Mesothelial cell of epicardium (in vitro differentiated cells): ENCODE results near the gene NFKBIE. TPM values are rescaled to one million over a fixed set of nuclear protein-coding genes. Genes with fewer than 3 reads are reported as not detected.

Experiments
- DNase-seq, 2 experiments: peaks; one replicate each; pipeline ENCODE4 v3.0.0; 2021; ENCODE audit warnings: low spot score in 2 of 2; ENCODE audit not compliant: unreplicated experiment in 2 of 2
- H3K27ac Mint-ChIP-seq: 2 replicates; pipeline ENCODE4 v1.8.0; 2021; ENCODE audit warnings: mixed read lengths
- H3K27me3 Mint-ChIP-seq: 2 replicates; pipeline ENCODE4 v1.8.0; 2021; ENCODE audit warnings: low read depth, mixed read lengths
- H3K36me3 Mint-ChIP-seq: 2 replicates; pipeline ENCODE4 v1.8.0; 2021; ENCODE audit warnings: mixed read lengths
- H3K4me1 Mint-ChIP-seq: 2 replicates; pipeline ENCODE4 v1.8.0; 2021; ENCODE audit warnings: mixed read lengths
- H3K4me3 Mint-ChIP-seq: 2 replicates; pipeline ENCODE4 v1.8.0; 2021; ENCODE audit warnings: mild to moderate bottlenecking, moderate library complexity, mixed read lengths
- H3K9me3 Mint-ChIP-seq: 2 replicates; pipeline ENCODE4 v1.8.0; 2021; ENCODE audit warnings: mixed read lengths
- CTCF ChIP-seq: fragments of 200-600 bp; sonication (generic); IDR thresholded peaks from one replicate; pipeline ENCODE4 v1.5.0; 2021; ENCODE audit warnings: antibody characterized with exemption; ENCODE audit not compliant: unreplicated experiment
- total RNA-seq: library from RNA; stranded (reverse); gene quantifications from 3 replicates; pipeline ENCODE4 v1.2.1, GENCODE V29; 2021

NFKBIE gene
- total RNA-seq, 1 donor from 2014 or later = 9.7 TPM

- TF ChIP-seq CTCF = no peak
- no peaks in the 10 kb centered on the region for H3K27me3 Mint-ChIP-seq
- no peak overlapping the region for H3K4me3 Mint-ChIP-seq
- H3K27ac Mint-ChIP-seq = no peak overlapping the region
- DNase-seq = no peak
- peaks cover 35% of the 10 kb centered on the region for H3K4me1 Mint-ChIP-seq
- H3K9me3 Mint-ChIP-seq = no peaks in the 10 kb centered on the region
- no peaks in the 10 kb centered on the region for H3K36me3 Mint-ChIP-seq
Observed at GRCh38 chr6:44261581-44261980, 3.8 kb downstream of the NFKBIE start.

- no peak for DNase-seq
- H3K36me3 Mint-ChIP-seq = no peaks in the 10 kb centered on the region
- TF ChIP-seq CTCF = no peak
- H3K4me1 Mint-ChIP-seq = peaks cover 44% of the 10 kb centered on the region
- H3K27ac Mint-ChIP-seq = no peak overlapping the region
- no peaks in the 10 kb centered on the region for H3K27me3 Mint-ChIP-seq
- no peak overlapping the region for H3K4me3 Mint-ChIP-seq
- no peaks in the 10 kb centered on the region for H3K9me3 Mint-ChIP-seq
Observed at GRCh38 chr6:44260451-44261297, 4.7 kb downstream of the NFKBIE start.

GRCh38 chr6:44260011-44260410, 5.3 kb downstream of the NFKBIE start:
- Mint-ChIP-seq H3K27ac (no peak overlapping the region), H3K9me3 (no peaks in the 10 kb centered on the region), H3K36me3 (no peaks in the 10 kb centered on the region), H3K4me3 (no peak overlapping the region), H3K27me3 (no peaks in the 10 kb centered on the region), H3K4me1 (peaks cover 47% of the 10 kb centered on the region)
- no peak for DNase-seq
- TF ChIP-seq CTCF = no peak

GRCh38 chr6:44258921-44259320, 6.4 kb downstream of the NFKBIE start:
- Mint-ChIP-seq H3K4me3 (peak overlapping the region; percentile 74), H3K27ac (no peak overlapping the region)

GRCh38 chr6:44258325-44258863, 7.0 kb downstream of the NFKBIE start:
- H3K4me1 Mint-ChIP-seq = peaks cover 32% of the 10 kb centered on the region

More at GRCh38 chr6:44258921-44259320, 6.4 kb downstream of the NFKBIE start:
- DNase-seq = no peak
- peaks cover 37% of the 10 kb centered on the region for H3K4me1 Mint-ChIP-seq
- no peaks in the 10 kb centered on the region for H3K27me3 Mint-ChIP-seq
- peaks cover 8% of the 10 kb centered on the region for H3K36me3 Mint-ChIP-seq
- no peak for TF ChIP-seq CTCF
- no peaks in the 10 kb centered on the region for H3K9me3 Mint-ChIP-seq

More at GRCh38 chr6:44258325-44258863, 7.0 kb downstream of the NFKBIE start:
- H3K36me3 Mint-ChIP-seq = peaks cover 12% of the 10 kb centered on the region
- H3K4me3 Mint-ChIP-seq = peak overlapping the region; percentile 74
- no peak overlapping the region for H3K27ac Mint-ChIP-seq
- no peak for DNase-seq
- H3K27me3 Mint-ChIP-seq = no peaks in the 10 kb centered on the region
- TF ChIP-seq CTCF = no peak
- no peaks in the 10 kb centered on the region for H3K9me3 Mint-ChIP-seq
